Left cardiac atrium (tissue), 4 donors: ENCODE measurements around the gene SBK2. TPM values are rescaled to one million over a fixed set of nuclear protein-coding genes. Genes with fewer than 3 reads are reported as not detected.

ENCODE experiments used
- ATAC-seq, 2 donors: fragments of 200-7000 bp; cut with Tn5 transposase; one replicate each; pipeline ENCODE4 v1.9.1; 2020; ENCODE audit warnings: mild to moderate bottlenecking in 2 of 2, moderate library complexity in 2 of 2
- DNase-seq: peaks from one replicate; pipeline ENCODE4 v3.0.0-alpha.2; 2020
- intact Hi-C, 2 donors: fragments of 100-400 bp; cut with DNase I; formaldehyde crosslinking; loops; one replicate each; pipeline versions ENCODE4 v1.14.1 to v1.15.1; 2022 to 2023
- total RNA-seq, 2 donors: library from RNA; stranded (reverse); fragmentation: NEBNext Ultra II Directional; extraction: Animal tissue kit (Norgen Biotek cat#: 25700); gene quantifications; one replicate each; pipeline ENCODE4 v1.2.1, GENCODE V29; 2021
- donor health status: DM: no; HTN: yes; CAD: no.
- donor health status: DM: no; HTN: yes; CAD: no; lungs with severe emphysema.
- donor health status: DM: yes; HTN: yes; CAD: no.
- donor health status: Dilated cardiomyopathy.

The SBK2 gene
- total RNA-seq, 2 donors from 2014 or later: 151 to 181 TPM

GRCh38 chr19:55566823-55567222 is 29.9 kb upstream of the SBK2 start:
- ATAC-seq (no peak), DNase-seq (no peak)
- intact Hi-C loops: no loop called here

GRCh38 chr19:55563261-55563690 is 26.3 kb upstream of the SBK2 start:
- intact Hi-C loops: no loop called here
- peak; percentile 92 to 94 for ATAC-seq
- peak; percentile 79 for DNase-seq

GRCh38 chr19:55559684-55560083 is 22.8 kb upstream of the SBK2 start:
- DNase-seq (no peak), ATAC-seq (no peak)
- intact Hi-C loops: no loop called here

GRCh38 chr19:55554741-55555152 is 17.8 kb upstream of the SBK2 start:
- no peak for ATAC-seq
- DNase-seq: no peak
- intact Hi-C loops: no loop called here

- DNase-seq (no peak), ATAC-seq (no peak)
- intact Hi-C loops: no loop called here
Measured at GRCh38 chr19:55554302-55554701, 17.4 kb upstream of the SBK2 start.

- ATAC-seq: peak in 1 of 2 donors; percentile 57
- DNase-seq: no peak
- intact Hi-C loops: no loop called here
Measured at GRCh38 chr19:55553217-55554182, 16.6 kb upstream of the SBK2 start.

GRCh38 chr19:55552620-55553019 is 15.7 kb upstream of the SBK2 start:
- ATAC-seq (no peak), DNase-seq (no peak)
- intact Hi-C loops: no loop called here

GRCh38 chr19:55552206-55552605 is 15.3 kb upstream of the SBK2 start:
- intact Hi-C loops: no loop called here
- no peak for ATAC-seq
- no peak for DNase-seq

GRCh38 chr19:55550321-55550650 is 13.4 kb upstream of the SBK2 start:
- DNase-seq: no peak
- intact Hi-C loops: no loop called here
- no peak for ATAC-seq

- intact Hi-C loops: loop anchor here in 1 of 2 donors (5.0 kb wide), 1 partner anchor 38 kb away; no protein-coding TSS in a partner anchor
- ATAC-seq (peak in 1 of 2 donors; percentile 4), DNase-seq (no peak)
Measured at GRCh38 chr19:55549500-55550320, 12.8 kb upstream of the SBK2 start.

GRCh38 chr19:55546822-55547614 is 10.1 kb upstream of the SBK2 start:
- ATAC-seq (peak; percentile 80 to 81), DNase-seq (peak; percentile 93)
- intact Hi-C loops: loop anchor here in 1 of 2 donors (5.0 kb wide), 1 partner anchor 40 kb away; no protein-coding TSS in a partner anchor

GRCh38 chr19:55546011-55546410 is 9.1 kb upstream of the SBK2 start:
- ATAC-seq: peak; percentile 77 to 83
- DNase-seq: peak; percentile 66
- intact Hi-C loops: loop anchor here in 1 of 2 donors (5.0 kb wide), 1 partner anchor 41 kb away; no protein-coding TSS in a partner anchor

GRCh38 chr19:55545443-55545842 is 8.5 kb upstream of the SBK2 start, which contains the start of gene SBK3:
TSS of gene SBK3 (minus strand) at chr19:55545543. CDS start at chr19:55545543, 0 bp downstream.
- ATAC-seq: peak in 1 of 2 donors; percentile 1
- DNase-seq: no peak
- intact Hi-C loops: loop anchor here in 1 of 2 donors (5.0 kb wide), 1 partner anchor 42 kb away; no protein-coding TSS in a partner anchor

GRCh38 chr19:55544776-55545439 is 8.0 kb upstream of the SBK2 start:
- DNase-seq (no peak), ATAC-seq (peak in 1 of 2 donors; percentile 23)
- intact Hi-C loops: loop anchor here in 1 of 2 donors (5.0 kb wide), 1 partner anchor 42 kb away; no protein-coding TSS in a partner anchor

- ATAC-seq: no peak
- no peak for DNase-seq
- intact Hi-C loops: no loop called here
Measured at GRCh38 chr19:55544014-55544413, 7.1 kb upstream of the SBK2 start.

- intact Hi-C loops: no loop called here
Measured at GRCh38 chr19:55543567-55543966, 6.6 kb upstream of the SBK2 start.

GRCh38 chr19:55542292-55542855 is 5.4 kb upstream of the SBK2 start:
- intact Hi-C loops: no loop called here
- ATAC-seq (no peak), DNase-seq (no peak)

More at GRCh38 chr19:55543567-55543966, 6.6 kb upstream of the SBK2 start:
- ATAC-seq: no peak
- no peak for DNase-seq

- intact Hi-C loops: no loop called here
- no peak for DNase-seq
- no peak for ATAC-seq
Measured at GRCh38 chr19:55541091-55541490, 4.2 kb upstream of the SBK2 start.
